ENCODE measurements around the gene P4HA1. TPM values are rescaled to one million over a fixed set of nuclear protein-coding genes. Genes with fewer than 3 reads are reported as not detected.
"Not testable (repeated sequence)": the region's sequence is repeated elsewhere in the genome, so short reads cannot be mapped to it uniquely, and the experiment has no call there.

The P4HA1 gene
- total RNA-seq (2014; rRNA removed; shearing (Covaris generic); ENCODE audit: low replicate concordance) = 65.9 and 77.0 TPM in 2 replicates

GRCh38 chr10:73096449-73097304 lies at the start of gene P4HA1:
Gene P4HA1 (minus strand): TSS chr10:73096866. CDS start chr10:73074883, 21,983 bp downstream.
- H3K4me3 ChIP-seq = peak within 1 kb of the TSS; percentile 88
- no peaks in the 10 kb centered on the region for H3K27me3 ChIP-seq
- DNase-seq = peak; percentile 97
- H3K36me3 ChIP-seq = no peaks in the 10 kb centered on the region
- H3K9me3 ChIP-seq = no peaks in the 10 kb centered on the region

- H3K9me3 ChIP-seq = no peaks in the 10 kb centered on the region
- H3K4me3 ChIP-seq = no peak overlapping the region
- H3K27me3 ChIP-seq = no peaks in the 10 kb centered on the region
- no peak for DNase-seq
- peaks cover 50% of the 10 kb centered on the region for H3K36me3 ChIP-seq
Observed at GRCh38 chr10:73141603-73142002, 44.9 kb upstream of the P4HA1 start.

GRCh38 chr10:73139251-73139650 lies 42.6 kb upstream of the P4HA1 start:
- H3K9me3 ChIP-seq = no peaks in the 10 kb centered on the region
- H3K36me3 ChIP-seq = peaks cover 51% of the 10 kb centered on the region
- no peak overlapping the region for H3K4me3 ChIP-seq
- no peaks in the 10 kb centered on the region for H3K27me3 ChIP-seq
- DNase-seq = no peak

GRCh38 chr10:73136627-73137026 lies 40.0 kb upstream of the P4HA1 start:
- no peaks in the 10 kb centered on the region for H3K9me3 ChIP-seq
- H3K27me3 ChIP-seq = no peaks in the 10 kb centered on the region
- H3K4me3 ChIP-seq = no peak overlapping the region
- H3K36me3 ChIP-seq = peaks cover 55% of the 10 kb centered on the region
- DNase-seq = peak; percentile 5

- Histone ChIP-seq H3K36me3 (peaks cover 61% of the 10 kb centered on the region), H3K27me3 (no peaks in the 10 kb centered on the region), H3K9me3 (no peaks in the 10 kb centered on the region), H3K4me3 (no peak overlapping the region)
- DNase-seq = no peak
Observed at GRCh38 chr10:73134727-73135126, 38.1 kb upstream of the P4HA1 start.

- Histone ChIP-seq H3K27me3 (no peaks in the 10 kb centered on the region), H3K4me3 (no peak overlapping the region), H3K9me3 (no peaks in the 10 kb centered on the region), H3K36me3 (peaks cover 55% of the 10 kb centered on the region)
- DNase-seq = no peak
Observed at GRCh38 chr10:73131913-73132686, 35.4 kb upstream of the P4HA1 start.

- Histone ChIP-seq H3K9me3 (no peaks in the 10 kb centered on the region), H3K27me3 (no peaks in the 10 kb centered on the region), H3K36me3 (peaks cover 53% of the 10 kb centered on the region), H3K4me3 (no peak overlapping the region)
- no peak for DNase-seq
Observed at GRCh38 chr10:73131301-73131700, 34.6 kb upstream of the P4HA1 start.

- Histone ChIP-seq H3K9me3 (no peaks in the 10 kb centered on the region), H3K36me3 (peaks cover 28% of the 10 kb centered on the region), H3K27me3 (no peaks in the 10 kb centered on the region), H3K4me3 (no peak overlapping the region)
- no peak for DNase-seq
Observed at GRCh38 chr10:73126343-73126742, 29.7 kb upstream of the P4HA1 start.

GRCh38 chr10:73119952-73120351 lies 23.3 kb upstream of the P4HA1 start:
- H3K36me3 ChIP-seq = peaks cover 5% of the 10 kb centered on the region
- no peak overlapping the region for H3K4me3 ChIP-seq
- DNase-seq = no peak
- no peaks in the 10 kb centered on the region for H3K9me3 ChIP-seq
- H3K27me3 ChIP-seq = no peaks in the 10 kb centered on the region

- H3K9me3 ChIP-seq = no peaks in the 10 kb centered on the region
- DNase-seq = no peak
- H3K4me3 ChIP-seq = no peak overlapping the region
- H3K27me3 ChIP-seq = no peaks in the 10 kb centered on the region
- H3K36me3 ChIP-seq = peaks cover 2% of the 10 kb centered on the region
Observed at GRCh38 chr10:73119457-73119856, 22.8 kb upstream of the P4HA1 start.

GRCh38 chr10:73117976-73118743 lies 21.5 kb upstream of the P4HA1 start:
- DNase-seq = no peak
- H3K4me3 ChIP-seq = no peak overlapping the region

GRCh38 chr10:73116017-73116416 lies 19.4 kb upstream of the P4HA1 start:
- Histone ChIP-seq H3K4me3 (no peak overlapping the region), H3K36me3 (peaks cover 5% of the 10 kb centered on the region), H3K27me3 (no peaks in the 10 kb centered on the region), H3K9me3 (no peaks in the 10 kb centered on the region)
- DNase-seq = no peak

More at GRCh38 chr10:73117976-73118743, 21.5 kb upstream of the P4HA1 start:
- Histone ChIP-seq H3K9me3 (no peaks in the 10 kb centered on the region), H3K27me3 (no peaks in the 10 kb centered on the region), H3K36me3 (no peaks in the 10 kb centered on the region; the same call in 1 of the 2 replicates)

- Histone ChIP-seq H3K27me3 (no peaks in the 10 kb centered on the region), H3K36me3 (peaks cover 22% of the 10 kb centered on the region), H3K4me3 (no peak overlapping the region), H3K9me3 (0 out of 2 replicates have a peak, but pooled peaks cover 5% of the 10 kb centered on the region)
- DNase-seq = no peak
Observed at GRCh38 chr10:73113551-73113950, 16.9 kb upstream of the P4HA1 start.

GRCh38 chr10:73112032-73112431 lies 15.4 kb upstream of the P4HA1 start:
- not testable (repeated sequence) for DNase-seq, H3K9me3 ChIP-seq, H3K4me3 ChIP-seq, H3K27me3 ChIP-seq
- H3K36me3 ChIP-seq = peaks cover 22% of the 10 kb centered on the region

GRCh38 chr10:73110345-73110849 lies 13.7 kb upstream of the P4HA1 start, which contains the start of gene NUDT13:
Gene NUDT13 (plus strand): TSS chr10:73110455. CDS start chr10:73114366, 3,911 bp downstream.
- H3K27me3 ChIP-seq = no peaks in the 10 kb centered on the region
- no peak within 1 kb of the TSS for H3K4me3 ChIP-seq
- H3K36me3 ChIP-seq = peaks cover 22% of the 10 kb centered on the region
- DNase-seq = no peak
- H3K9me3 ChIP-seq = 0 out of 2 replicates have a peak, but pooled peaks cover 5% of the 10 kb centered on the region

GRCh38 chr10:73109248-73109652 lies 12.6 kb upstream of the P4HA1 start:
- H3K9me3 ChIP-seq, H3K4me3 ChIP-seq, DNase-seq, H3K27me3 ChIP-seq: not testable (repeated sequence)
- H3K36me3 ChIP-seq = peaks cover 22% of the 10 kb centered on the region
